B cell (primary cell): ENCODE measurements around the gene NTRK3. TPM values are rescaled to one million over a fixed set of nuclear protein-coding genes. Genes with fewer than 3 reads are reported as not detected.

ENCODE experiments used
- ATAC-seq: fragments of 200-7000 bp; cut with Tn5 transposase; one replicate; pipeline ENCODE4 v1.10.0; 2021; ENCODE audit warnings: low read depth, mild to moderate bottlenecking, moderate number of reproducible peaks, moderate library complexity
- CTCF ChIA-PET: fragments of 350-600 bp; sonication (Branson Sonifier 250); formaldehyde crosslinking; loops from one replicate; lab custom pipeline; 2021; ENCODE audit warnings: antibody characterized with exemption, inconsistent platforms; lab: Charles Lee
- POLR2A ChIA-PET: fragments of 350-600 bp; sonication (Branson Sonifier 250); formaldehyde crosslinking; loops from one replicate; lab custom pipeline; 2021; ENCODE audit warnings: antibody characterized with exemption; lab: Charles Lee
- DNase-seq: peaks from one replicate; pipeline ENCODE4 v3.0.0; 2013
- H2AFZ ChIP-seq: 2 replicates; pipeline ENCODE4 v1.6.1; 2012; ENCODE audit warnings: mild to moderate bottlenecking, low read depth, low read length; ENCODE audit not compliant: insufficient read depth, poor library complexity, severe bottlenecking
- H3K27ac ChIP-seq, 2 donors: 1 replicate in 1 of 2; 2 replicates in 1 of 2; pipeline ENCODE4 v1.5.1; 2012 to 2013; ENCODE audit warnings: low read length in 2 of 2, mild to moderate bottlenecking in 2 of 2, moderate library complexity in 1 of 2
- H3K27me3 ChIP-seq, 4 experiments: fragments of 200-600 bp in 1 of 4; sonication (generic) in 1 of 4; replicated peaks in 1 of 4; 1 replicate in 2 of 4; 2 replicates in 2 of 4; pipeline versions ENCODE4 v1.6.1 to v1.7.0; 2013 to 2016; ENCODE audit warnings: low read length in 3 of 4, mild to moderate bottlenecking in 2 of 4, mixed read lengths in 1 of 4, moderate library complexity in 1 of 4; ENCODE audit not compliant: insufficient read depth in 4 of 4, control insufficient read depth in 3 of 4; ENCODE audit errors: control extremely low read depth in 1 of 4
- H3K36me3 ChIP-seq, 2 experiments: replicated peaks in 1 of 2; 1 replicate in 1 of 2; 2 replicates in 1 of 2; pipeline versions ENCODE4 v1.6.1 to v1.7.1; 2013; ENCODE audit warnings: low read length in 1 of 2; ENCODE audit not compliant: insufficient read depth in 2 of 2, control insufficient read depth in 1 of 2; ENCODE audit errors: control extremely low read depth in 1 of 2, extremely low read depth in 1 of 2
- H3K4me1 ChIP-seq, 2 donors: fragments of 200-600 bp in 1 of 2; sonication (generic) in 1 of 2; 1 replicate in 1 of 2; 2 replicates in 1 of 2; pipeline versions ENCODE4 v1.5.1 to v1.6.1; 2013 to 2017; ENCODE audit warnings: low read length in 2 of 2; ENCODE audit not compliant: control insufficient read depth in 2 of 2, insufficient read depth in 2 of 2
- H3K4me2 ChIP-seq: replicated peaks from 2 replicates; pipeline ENCODE3; 2012; ENCODE audit warnings: mild to moderate bottlenecking, low read depth, low read length; ENCODE audit not compliant: poor library complexity, severe bottlenecking
- H3K4me3 ChIP-seq, 5 experiments: fragments of 200-600 bp in 1 of 5; sonication (generic) in 1 of 5; 1 replicate in 3 of 5; 2 replicates in 2 of 5; pipeline versions ENCODE4 v1.5.1 to v1.7.0; 2011 to 2016; ENCODE audit warnings: low read length in 4 of 5, mild to moderate bottlenecking in 4 of 5, low read depth in 2 of 5, control low read depth in 1 of 5, moderate library complexity in 1 of 5; ENCODE audit not compliant: insufficient read depth in 1 of 5; ENCODE audit errors: control extremely low read depth in 1 of 5, extremely low read depth in 1 of 5
- H3K79me2 ChIP-seq: fragments of 200-600 bp; sonication (generic); one replicate; pipeline ENCODE4 v1.6.0; 2016; ENCODE audit warnings: low read length; ENCODE audit not compliant: control insufficient read depth, insufficient read depth
- H3K9ac ChIP-seq: fragments of 200-600 bp; sonication (generic); 2 replicates; pipeline ENCODE4 v1.6.1; 2017; ENCODE audit warnings: mild to moderate bottlenecking, low read length, moderate library complexity
- H3K9me3 ChIP-seq, 3 donors: one replicate each; pipeline versions ENCODE4 v1.6.1 to v1.7.1; 2013; ENCODE audit warnings: low read length in 2 of 3; ENCODE audit not compliant: control insufficient read depth in 2 of 3, insufficient read depth in 1 of 3; ENCODE audit errors: control extremely low read depth in 1 of 3
- H4K20me1 ChIP-seq: 2 replicates; pipeline ENCODE4 v1.6.0; 2012; ENCODE audit warnings: mild to moderate bottlenecking, low read length; ENCODE audit not compliant: insufficient read depth, control insufficient read depth, poor library complexity, severe bottlenecking
- H3K27ac Mint-ChIP-seq: one replicate; pipeline ENCODE4 v1.8.0; 2021; ENCODE audit warnings: mixed read lengths
- H3K27me3 Mint-ChIP-seq: one replicate; pipeline ENCODE4 v1.8.0; 2021; ENCODE audit warnings: mixed read lengths
- H3K4me1 Mint-ChIP-seq: one replicate; pipeline ENCODE4 v1.8.0; 2021; ENCODE audit warnings: mixed read lengths
- H3K4me3 Mint-ChIP-seq: one replicate; pipeline ENCODE4 v1.8.0; 2021; ENCODE audit warnings: mixed read lengths
- H3K9me3 Mint-ChIP-seq: one replicate; pipeline ENCODE4 v1.8.0; 2022; ENCODE audit warnings: mixed read lengths; ENCODE audit not compliant: insufficient read depth
- CTCF ChIP-seq: fragments of 200-600 bp; IDR thresholded peaks from one replicate; pipeline ENCODE4 v1.8.0; 2022; ENCODE audit warnings: antibody characterized with exemption, mild to moderate bottlenecking
- EZH2 ChIP-seq: IDR thresholded peaks from 2 replicates; pipeline ENCODE4 v1.6.1; 2012; ENCODE audit warnings: borderline replicate concordance, low read depth, mild to moderate bottlenecking, moderate library complexity, low read length; ENCODE audit not compliant: insufficient read depth, poor library complexity, severe bottlenecking
- WGBS: methylation state at CpG from one replicate; pipeline ENCODE4 v1.1.5; 2013; ENCODE audit warnings: missing lambda C conversion rate; ENCODE audit not compliant: insufficient coverage; 5-methylcytosine and 5-hydroxymethylcytosine counted together
- intact Hi-C: fragments of 100-400 bp; cut with micrococcal nuclease; formaldehyde crosslinking; loops from one replicate; pipeline ENCODE4 v1.10.0; 2022
- polyA plus RNA-seq: library from polyadenylated mRNA; depleted of rRNA; stranded (reverse); fragments of >200 nt; gene quantifications from 2 replicates; pipeline ENCODE4 v1.2.3, GENCODE V29; 2012
- total RNA-seq, 2 donors: library from RNA; stranded (reverse); fragments of 120-200 nt in 1 of 2; gene quantifications; 1 replicate in 1 of 2; 2 replicates in 1 of 2; pipeline versions ENCODE4 v1.2.3 to v1.2.4, GENCODE V29; 2013 to 2022

Gene NTRK3
- total and polyA plus RNA-seq, 2 donors (not counting 1 experiment from before 2014, with no cell fraction given): not detected

GRCh38 chr15:88012233-88012632, 244.3 kb downstream of the NTRK3 start:
- no peak for ATAC-seq
- TF ChIP-seq CTCF: no peak
- no peak for TF ChIP-seq EZH2
- Mint-ChIP-seq H3K27me3 (no peaks in the 10 kb centered on the region), H3K27ac (no peak overlapping the region), H3K4me1 (no peaks in the 10 kb centered on the region), H3K4me3 (no peak overlapping the region), H3K9me3 (no peaks in the 10 kb centered on the region)
- Histone ChIP-seq H3K4me2 (no peak overlapping the region), H3K27me3 (no peaks in the 10 kb centered on the region), H3K4me1 (no peaks in the 10 kb centered on the region), H3K79me2 (no peaks in the 10 kb centered on the region), H3K9me3 (no peaks in the 10 kb centered on the region), H4K20me1 (no peaks in the 10 kb centered on the region), H2AFZ (no peak overlapping the region), H3K4me3 (no peak overlapping the region), H3K9ac (no peak overlapping the region), H3K36me3 (no peaks in the 10 kb centered on the region), H3K27ac (no peak overlapping the region)
- intact Hi-C loops: no loop called here
- POLR2A ChIA-PET: no interaction called here
- WGBS: 16% methylated on average over 3 of the region's 4 CpGs
- DNase-seq: no peak
- CTCF ChIA-PET: no interaction called here

GRCh38 chr15:88011533-88011932, 245.0 kb downstream of the NTRK3 start:
- Mint-ChIP-seq H3K27ac (no peak overlapping the region), H3K9me3 (no peaks in the 10 kb centered on the region), H3K27me3 (no peaks in the 10 kb centered on the region), H3K4me1 (no peaks in the 10 kb centered on the region), H3K4me3 (no peak overlapping the region)
- Histone ChIP-seq H4K20me1 (no peaks in the 10 kb centered on the region), H2AFZ (no peak overlapping the region), H3K27me3 (no peaks in the 10 kb centered on the region), H3K9me3 (no peaks in the 10 kb centered on the region), H3K27ac (no peak overlapping the region), H3K79me2 (no peaks in the 10 kb centered on the region), H3K4me1 (no peaks in the 10 kb centered on the region), H3K4me2 (no peak overlapping the region), H3K36me3 (no peaks in the 10 kb centered on the region), H3K4me3 (no peak overlapping the region), H3K9ac (no peak overlapping the region)
- ChIA-PET CTCF (no interaction called here), POLR2A (no interaction called here)
- TF ChIP-seq CTCF (no peak), EZH2 (no peak)
- no peak for DNase-seq
- intact Hi-C loops: no loop called here
- no peak for ATAC-seq
- 100% methylated on average over 2 of the region's 4 CpGs for WGBS
